Measurements from ENCODE around the gene HOXA6. TPM values are rescaled to one million over a fixed set of nuclear protein-coding genes. Genes with fewer than 3 reads are reported as not detected.

The HOXA6 gene
- total RNA-seq, 1 donor from 2014 or later: not detected

DNA sequence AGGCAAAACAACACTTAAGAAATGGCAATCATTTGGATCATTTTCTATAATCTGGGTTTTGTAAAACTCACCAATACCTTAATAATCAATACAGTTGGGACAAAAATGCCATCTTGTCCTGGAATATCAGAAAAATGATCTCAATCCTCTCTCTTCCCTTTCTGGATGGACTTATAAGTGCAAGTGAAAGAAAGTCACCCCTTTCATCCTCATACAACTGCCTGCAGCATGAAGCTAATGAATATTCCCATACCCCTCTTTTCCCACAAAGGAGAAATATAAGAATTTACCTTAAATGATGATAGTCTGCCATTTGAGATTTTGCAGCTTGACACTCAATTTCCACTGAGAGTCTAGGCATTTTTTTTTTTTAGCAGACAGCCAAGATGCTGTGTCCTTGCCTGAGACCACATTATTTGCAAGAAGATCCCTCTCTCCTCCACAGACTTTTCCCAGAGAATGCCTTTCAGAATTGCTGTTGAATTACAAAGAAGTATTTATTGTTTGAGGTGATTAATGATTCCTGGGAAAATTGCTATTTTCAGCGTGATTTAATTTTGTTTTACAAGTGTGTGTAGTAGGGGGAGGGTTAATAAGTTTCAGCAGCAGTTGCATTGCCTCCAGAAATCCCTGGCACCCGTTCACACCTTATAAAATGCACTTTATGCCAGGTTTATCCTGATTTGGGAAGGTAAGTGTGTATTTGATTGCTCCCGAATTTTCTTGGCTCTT is 20.8 kb downstream of the HOXA6 start:
- no peak for ATAC-seq (ENCODE audit: low read depth)
- POLR2A ChIA-PET: interaction anchor here (0.7 kb wide), 1 partner anchor 837 kb away, joined by 3 read pairs; no protein-coding TSS in a partner anchor
- Mint-ChIP-seq H3K27me3 (peaks cover 28% of the 10 kb centered on the region), H3K4me1 (no peaks in the 10 kb centered on the region), H3K27ac (no peak overlapping the region), H3K9me3 (no peaks in the 10 kb centered on the region), H3K36me3 (ENCODE audit: low read depth) (no peaks in the 10 kb centered on the region), H3K4me3 (no peak overlapping the region)
- no peak for DNase-seq
- CTCF ChIA-PET: no interaction called here
- TF ChIP-seq, protein P1, sequence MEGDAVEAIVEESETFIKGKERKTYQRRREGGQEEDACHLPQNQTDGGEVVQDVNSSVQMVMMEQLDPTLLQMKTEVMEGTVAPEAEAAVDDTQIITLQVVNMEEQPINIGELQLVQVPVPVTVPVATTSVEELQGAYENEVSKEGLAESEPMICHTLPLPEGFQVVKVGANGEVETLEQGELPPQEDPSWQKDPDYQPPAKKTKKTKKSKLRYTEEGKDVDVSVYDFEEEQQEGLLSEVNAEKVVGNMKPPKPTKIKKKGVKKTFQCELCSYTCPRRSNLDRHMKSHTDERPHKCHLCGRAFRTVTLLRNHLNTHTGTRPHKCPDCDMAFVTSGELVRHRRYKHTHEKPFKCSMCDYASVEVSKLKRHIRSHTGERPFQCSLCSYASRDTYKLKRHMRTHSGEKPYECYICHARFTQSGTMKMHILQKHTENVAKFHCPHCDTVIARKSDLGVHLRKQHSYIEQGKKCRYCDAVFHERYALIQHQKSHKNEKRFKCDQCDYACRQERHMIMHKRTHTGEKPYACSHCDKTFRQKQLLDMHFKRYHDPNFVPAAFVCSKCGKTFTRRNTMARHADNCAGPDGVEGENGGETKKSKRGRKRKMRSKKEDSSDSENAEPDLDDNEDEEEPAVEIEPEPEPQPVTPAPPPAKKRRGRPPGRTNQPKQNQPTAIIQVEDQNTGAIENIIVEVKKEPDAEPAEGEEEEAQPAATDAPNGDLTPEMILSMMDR (IDR thresholded peaks at IDR 0.05): no peak
- intact Hi-C loops (cut with micrococcal nuclease): no loop called here

DNA sequence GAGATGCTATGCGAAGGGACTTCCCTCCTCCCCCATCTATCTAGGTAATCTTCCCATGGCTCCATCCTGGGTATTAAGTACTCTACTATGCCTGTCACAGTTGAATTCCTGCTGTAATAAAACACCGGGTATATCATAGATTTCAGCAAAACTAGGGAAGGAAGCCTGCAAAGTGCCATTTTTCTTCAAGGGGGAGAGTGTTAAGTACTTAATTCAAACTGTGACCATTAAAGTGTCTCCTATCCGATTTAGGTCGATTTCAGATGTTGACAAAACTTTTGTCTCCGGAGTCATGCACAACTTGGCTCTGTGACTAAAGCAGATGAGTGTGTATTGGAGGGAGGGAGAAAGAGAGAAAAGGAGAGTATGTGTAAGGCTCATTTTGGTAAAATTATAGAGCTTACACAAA is 21.6 kb downstream of the HOXA6 start:
- ChIA-PET POLR2A (interaction anchor here (0.7 kb wide), 1 partner anchor 838 kb away, joined by 3 read pairs; no protein-coding TSS in a partner anchor), CTCF (no interaction called here)
- DNase-seq (no peak), ATAC-seq (ENCODE audit: low read depth) (no peak)
- Mint-ChIP-seq H3K27ac (no peak overlapping the region), H3K4me3 (no peak overlapping the region), H3K4me1 (no peaks in the 10 kb centered on the region), H3K36me3 (ENCODE audit: low read depth) (no peaks in the 10 kb centered on the region), H3K27me3 (peaks cover 28% of the 10 kb centered on the region), H3K9me3 (no peaks in the 10 kb centered on the region)
- TF ChIP-seq, protein P1 (IDR thresholded peaks at IDR 0.05): no peak
- intact Hi-C loops (cut with micrococcal nuclease): no loop called here

DNA sequence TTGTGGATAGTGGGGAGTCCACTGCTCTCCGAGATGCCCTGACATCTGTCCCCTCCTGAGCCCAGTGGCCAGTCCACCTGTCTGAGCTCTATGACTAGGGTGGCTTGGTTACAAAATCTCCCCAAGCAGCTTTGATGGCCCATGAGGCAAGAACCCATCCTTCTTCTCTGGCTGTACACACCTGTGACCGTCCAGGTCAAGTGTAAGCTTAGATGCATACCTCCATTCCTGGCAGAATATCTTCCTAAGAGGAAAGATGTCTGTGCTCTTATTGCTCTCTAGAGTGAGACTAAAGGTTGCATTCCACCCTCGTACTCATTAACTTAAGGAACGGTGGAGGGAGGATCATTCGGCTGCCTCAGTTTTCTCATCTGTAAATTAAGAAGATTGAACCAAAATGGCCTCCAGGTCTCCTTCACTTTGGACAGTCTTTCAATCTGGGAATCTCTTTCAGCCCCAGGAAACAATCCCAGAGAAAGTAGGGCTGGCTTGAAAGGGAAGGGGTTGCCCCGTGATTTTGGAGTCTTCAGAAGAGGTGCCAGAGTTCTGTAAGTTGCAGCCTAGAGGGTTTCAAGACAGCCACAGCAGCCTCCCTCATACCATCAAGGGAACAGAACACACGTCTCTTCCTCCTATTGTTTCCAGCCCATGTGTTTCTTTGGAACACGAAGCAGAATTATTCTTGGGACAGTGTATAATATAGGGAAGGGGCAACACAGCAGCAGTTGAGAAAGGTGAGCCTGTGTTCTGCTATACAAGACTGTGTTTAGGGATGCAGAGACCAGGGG is 22.5 kb downstream of the HOXA6 start:
- H3K36me3 Mint-ChIP-seq (ENCODE audit: low read depth): no peaks in the 10 kb centered on the region
- no peak overlapping the region for H3K27ac Mint-ChIP-seq
- TF ChIP-seq, protein P1 (IDR thresholded peaks at IDR 0.05): no peak
- H3K9me3 Mint-ChIP-seq: no peaks in the 10 kb centered on the region
- H3K4me3 Mint-ChIP-seq: no peak overlapping the region
- ChIA-PET CTCF (no interaction called here), POLR2A (no interaction called here)
- DNase-seq: no peak
- intact Hi-C loops (cut with micrococcal nuclease): no loop called here
- H3K27me3 Mint-ChIP-seq: peaks cover 28% of the 10 kb centered on the region
- no peaks in the 10 kb centered on the region for H3K4me1 Mint-ChIP-seq
- ATAC-seq (ENCODE audit: low read depth): no peak

DNA sequence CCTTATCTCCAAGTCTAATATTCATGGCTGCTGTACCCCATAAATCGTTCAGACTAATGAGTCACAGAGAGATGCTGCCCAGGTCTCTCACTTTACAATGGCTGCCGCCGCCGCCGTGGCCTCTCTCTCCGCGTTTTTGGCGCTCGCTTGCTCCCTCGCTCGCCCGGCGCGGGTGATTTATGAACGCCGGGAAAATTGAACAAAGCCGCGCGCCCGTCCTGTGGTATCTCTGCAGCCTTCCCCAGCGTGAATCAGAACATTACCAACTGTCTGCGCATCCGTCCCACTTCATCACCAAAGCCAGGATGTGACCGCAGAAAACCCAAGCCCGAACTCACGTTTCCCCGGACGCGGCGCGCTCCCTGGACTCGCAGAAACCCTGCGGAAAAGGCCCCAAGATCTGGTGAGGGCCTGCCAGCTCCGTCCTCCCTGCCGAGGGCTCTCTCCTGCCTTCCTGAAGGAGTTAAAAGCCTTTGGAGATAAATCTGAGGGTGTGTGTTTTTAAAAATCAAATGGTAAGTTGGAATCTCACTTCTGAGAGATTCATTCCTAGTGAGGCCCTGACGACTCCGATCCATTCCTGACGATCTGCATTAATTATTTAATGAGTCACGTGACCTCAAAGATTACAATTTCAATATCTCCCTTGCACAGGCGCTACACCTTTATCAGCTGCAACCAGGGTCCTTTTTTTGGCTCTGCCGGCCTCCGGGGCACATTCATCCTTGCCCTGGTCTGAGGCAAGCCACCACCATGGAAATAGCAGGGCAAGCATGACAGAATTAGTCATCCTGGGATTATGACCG is 23.3 kb downstream of the HOXA6 start:
- ATAC-seq (ENCODE audit: low read depth): no peak
- ChIA-PET POLR2A (no interaction called here), CTCF (no interaction called here)
- no peak overlapping the region for H3K4me3 Mint-ChIP-seq
- no peaks in the 10 kb centered on the region for H3K4me1 Mint-ChIP-seq
- H3K9me3 Mint-ChIP-seq: no peaks in the 10 kb centered on the region
- H3K27ac Mint-ChIP-seq: no peak overlapping the region
- peaks cover 28% of the 10 kb centered on the region for H3K27me3 Mint-ChIP-seq
- no peak for DNase-seq
- no peaks in the 10 kb centered on the region for H3K36me3 Mint-ChIP-seq (ENCODE audit: low read depth)
- intact Hi-C loops (cut with micrococcal nuclease): no loop called here
- TF ChIP-seq, protein P1 (IDR thresholded peaks at IDR 0.05): no peak

All from activated B cell treated with CpG ODN at 0.5 μM for 24 hours (primary cell).